ENCODE measurements around the gene CBLL2. TPM values are rescaled to one million over a fixed set of nuclear protein-coding genes. Genes with fewer than 3 reads are reported as not detected.

Gene CBLL2
- total RNA-seq, 1 donor from 2014 or later, result not detected

Other genes with a start within 250 kb of the CBLL2 start
- gene PHEX, start 240.6 kb upstream of the CBLL2 start, total RNA-seq, result 0.63 and 0.64 TPM in 2 replicates